WTC11 (cell line): ENCODE results near the gene ACADVL. TPM values are rescaled to one million over a fixed set of nuclear protein-coding genes. Genes with fewer than 3 reads are reported as not detected.

Source experiments
- ATAC-seq: fragments of 200-7000 bp; cut with Tn5 transposase; 2 replicates; pipeline ENCODE4 v1.10.0; 2021; ENCODE audit warnings: mild to moderate bottlenecking, moderate library complexity
- CTCF ChIA-PET: fragments of 300-600 bp; sonication (Branson Sonifier 250); formaldehyde crosslinking; loops from one replicate; lab custom pipeline; 2021; ENCODE audit warnings: antibody characterized with exemption; lab: Charles Lee
- POLR2A ChIA-PET: fragments of 350-600 bp; sonication (Branson Sonifier 250); formaldehyde crosslinking; loops from one replicate; lab custom pipeline; 2021; ENCODE audit warnings: antibody characterized with exemption; lab: Charles Lee
- DNase-seq: peaks from one replicate; pipeline ENCODE4 v3.0.0; 2021; ENCODE audit warnings: low spot score
- H3K27ac Mint-ChIP-seq: 2 replicates; pipeline ENCODE4 v1.8.0; 2021; ENCODE audit warnings: mixed read lengths
- H3K27me3 Mint-ChIP-seq: 2 replicates; pipeline ENCODE4 v1.8.0; 2021; ENCODE audit warnings: low read depth, mild to moderate bottlenecking, moderate library complexity, mixed read lengths
- H3K36me3 Mint-ChIP-seq: 2 replicates; pipeline ENCODE4 v1.8.0; 2021; ENCODE audit warnings: mixed read lengths
- H3K4me1 Mint-ChIP-seq: 2 replicates; pipeline ENCODE4 v1.8.0; 2022; ENCODE audit warnings: mixed read lengths
- H3K4me3 Mint-ChIP-seq: 2 replicates; pipeline ENCODE4 v1.8.0; 2021; ENCODE audit warnings: mild to moderate bottlenecking, moderate library complexity, mixed read lengths
- H3K9me3 Mint-ChIP-seq: 2 replicates; pipeline ENCODE4 v1.8.0; 2021; ENCODE audit warnings: mixed read lengths
- CDX4 ChIP-seq: fragments of 250-450 bp; sonication (Bioruptor Pico); IDR thresholded peaks from 2 replicates; pipeline ENCODE4 v1.9.0; 2021; ENCODE audit warnings: moderate library complexity, mild to moderate bottlenecking, inconsistent platforms, borderline replicate concordance
- E2F1 ChIP-seq: sonication (generic); formaldehyde crosslinking; IDR thresholded peaks from 2 replicates; pipeline ENCODE4 v1.8.0; 2022; ENCODE audit warnings: mild to moderate bottlenecking, missing genetic modification reagents
- E2F4 ChIP-seq: sonication (generic); formaldehyde crosslinking; IDR thresholded peaks from 2 replicates; pipeline ENCODE4 v1.8.1; 2022; ENCODE audit warnings: low read depth, mild to moderate bottlenecking, moderate library complexity, missing genetic modification reagents, borderline replicate concordance
- ERG ChIP-seq: fragments of 250-450 bp; sonication (Bioruptor Pico); IDR thresholded peaks from 2 replicates; pipeline ENCODE4 v1.8.0; 2021; ENCODE audit warnings: mild to moderate bottlenecking
- FOXP4 ChIP-seq: sonication (generic); formaldehyde crosslinking; IDR thresholded peaks from 2 replicates; pipeline ENCODE4 v1.8.0; 2022; ENCODE audit warnings: mild to moderate bottlenecking, missing genetic modification reagents
- JAZF1 ChIP-seq: fragments of 250-450 bp; sonication (Bioruptor Pico); IDR thresholded peaks from 2 replicates; pipeline ENCODE4 v1.9.0; 2021; ENCODE audit warnings: moderate library complexity, mild to moderate bottlenecking, inconsistent platforms
- KAT7 ChIP-seq: sonication (generic); formaldehyde crosslinking; IDR thresholded peaks from 2 replicates; pipeline ENCODE4 v1.8.1; 2023; ENCODE audit warnings: missing genetic modification reagents, mild to moderate bottlenecking, borderline replicate concordance
- MAX ChIP-seq: sonication (generic); formaldehyde crosslinking; IDR thresholded peaks from 2 replicates; pipeline ENCODE4 v1.8.0; 2022; ENCODE audit warnings: mild to moderate bottlenecking, missing genetic modification reagents
- MYBL2 ChIP-seq: sonication (generic); formaldehyde crosslinking; IDR thresholded peaks from 2 replicates; pipeline ENCODE4 v1.8.1; 2023; ENCODE audit warnings: mild to moderate bottlenecking, moderate library complexity, missing genetic modification reagents
- NFE2L1 ChIP-seq: sonication (generic); formaldehyde crosslinking; IDR thresholded peaks from 2 replicates; pipeline ENCODE4 v1.8.1; 2023; ENCODE audit warnings: missing genetic modification reagents
- OVOL2 ChIP-seq: fragments of 250-450 bp; sonication (Bioruptor Pico); IDR thresholded peaks from 2 replicates; pipeline ENCODE4 v1.9.0; 2021; ENCODE audit warnings: mild to moderate bottlenecking, borderline replicate concordance
- PREB ChIP-seq: sonication (generic); formaldehyde crosslinking; IDR thresholded peaks from 2 replicates; pipeline ENCODE4 v1.8.1; 2022; ENCODE audit warnings: mild to moderate bottlenecking, missing genetic modification reagents, moderate library complexity, borderline replicate concordance
- ZNF263 ChIP-seq: sonication (generic); formaldehyde crosslinking; IDR thresholded peaks from 2 replicates; pipeline ENCODE4 v1.8.1; 2022; ENCODE audit warnings: low read depth, mild to moderate bottlenecking, moderate library complexity, missing genetic modification reagents
- ZNF671 ChIP-seq: fragments of 250-450 bp; sonication (Bioruptor Pico); IDR thresholded peaks from 2 replicates; pipeline ENCODE4 v1.8.0; 2021; ENCODE audit warnings: mild to moderate bottlenecking
- ZSCAN18 ChIP-seq: fragments of 250-450 bp; sonication (Bioruptor Pico); IDR thresholded peaks from 2 replicates; pipeline ENCODE4 v2.1.2; 2022; ENCODE audit warnings: mild to moderate bottlenecking, moderate library complexity
- total RNA-seq: library from RNA; stranded (reverse); gene quantifications from 3 replicates; pipeline ENCODE4 v1.2.3, GENCODE V29; 2021

Gene ACADVL
- total RNA-seq, 1 experiment from 2014 or later: 236 TPM

GRCh38 chr17:7262935-7263800 lies 43.4 kb downstream of the ACADVL start (continued):
- no peak for TF ChIP-seq ERG (CRISPR knock-in tag)
- TF ChIP-seq MYBL2 (CRISPR knock-in tag): no peak
- TF ChIP-seq KAT7 (CRISPR knock-in tag): no peak

- peaks cover 26% of the 10 kb centered on the region for H3K4me1 Mint-ChIP-seq
- H3K27ac Mint-ChIP-seq: peak overlapping the region; percentile 100
- H3K27me3 Mint-ChIP-seq: no peaks in the 10 kb centered on the region
- CTCF ChIA-PET: interaction anchor here (0.8 to 4.8 kb wide), 4 partner anchors 18 to 93 kb away, joined by 3 to 23 read pairs (median 6); partner anchors contain the start of gene SLC2A4
- TF ChIP-seq ZSCAN18 (CRISPR knock-in tag): no peak
- no peak for TF ChIP-seq MAX (CRISPR knock-in tag)
- TF ChIP-seq FOXP4 (CRISPR knock-in tag): no peak
- no peak for TF ChIP-seq PREB (CRISPR knock-in tag)
- no peak for TF ChIP-seq ZNF263 (CRISPR knock-in tag)
- TF ChIP-seq JAZF1 (CRISPR knock-in tag): no peak
- TF ChIP-seq ZNF671: no peak
- TF ChIP-seq NFE2L1 (CRISPR knock-in tag): no peak
- no peak for TF ChIP-seq KAT7 (CRISPR knock-in tag)
- TF ChIP-seq E2F1 (CRISPR knock-in tag): no peak
- no peak for TF ChIP-seq CDX4 (CRISPR knock-in tag)
- no peak for TF ChIP-seq E2F4 (CRISPR knock-in tag)
- no peak for TF ChIP-seq OVOL2 (CRISPR knock-in tag)
- H3K4me3 Mint-ChIP-seq: peak overlapping the region; percentile 98
- H3K36me3 Mint-ChIP-seq: peaks cover 5% of the 10 kb centered on the region
- H3K9me3 Mint-ChIP-seq: no peaks in the 10 kb centered on the region
- POLR2A ChIA-PET: interaction anchor here (0.7 to 1.3 kb wide), 4 partner anchors 17 to 65 kb away, joined by 3 read pairs; partner anchors contain the start of genes ACADVL, DLG4, GABARAP and NEURL4
- ATAC-seq: no peak
- DNase-seq: no peak
These were observed 44.0 kb downstream of the ACADVL start for GRCh38 chr17:7263801-7264078.
